ENCODE data around the gene FRK.

The FRK gene

DNA sequence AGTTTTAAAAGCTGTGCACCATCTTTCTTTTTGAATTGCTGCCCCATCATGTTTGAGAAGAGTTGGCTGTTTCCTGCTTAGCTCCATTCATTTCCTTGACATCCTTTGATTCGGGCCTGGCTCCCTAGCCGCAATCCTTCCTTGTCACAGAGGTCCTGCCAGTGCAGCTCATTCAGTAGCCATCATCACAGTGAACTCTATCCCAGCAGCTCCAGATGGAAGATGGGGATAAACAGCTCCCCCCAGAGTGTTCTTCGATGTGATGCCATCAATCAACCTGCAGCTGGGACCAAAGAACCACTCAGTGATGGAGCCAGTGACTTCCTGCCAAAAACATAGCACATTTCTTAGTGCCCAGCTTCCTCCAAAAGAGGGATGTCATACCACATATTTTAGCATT lies 158.8 kb downstream of the FRK start:
- H3K9ac ChIP-seq (ENCODE audit: low read length), result no peak overlapping the region
- no peak overlapping the region for H2BK120ac ChIP-seq (ENCODE audit: insufficient read depth, low read length, poor library complexity)
- no peaks in the 10 kb centered on the region for H3K79me2 ChIP-seq (ENCODE audit: control insufficient read depth, insufficient read depth, low read length, poor library complexity)
- no peaks in the 10 kb centered on the region for H3K36me3 ChIP-seq (ENCODE audit: control insufficient read depth in 1 of 2, insufficient read depth in 2 of 2, low read length in 2 of 2)
- H2BK5ac ChIP-seq (ENCODE audit: low read depth, low read length, poor library complexity), result no peak overlapping the region
- H3K79me1 ChIP-seq (ENCODE audit: low read length), result no peaks in the 10 kb centered on the region
- H3K4ac ChIP-seq (ENCODE audit: low read depth, low read length), result no peak overlapping the region
- H3K23ac ChIP-seq (ENCODE audit: low read length), result no peak overlapping the region
- no peak overlapping the region for H2BK12ac ChIP-seq (ENCODE audit: low read length)
- H4K12ac ChIP-seq (ENCODE audit: low read depth, low read length), result no peak overlapping the region
- H2AFZ ChIP-seq (ENCODE audit: insufficient read depth, low read length, poor library complexity), result no peak overlapping the region
- H3K9me3 ChIP-seq (ENCODE audit: insufficient read depth, low read depth, low read length), result no peaks in the 10 kb centered on the region
- no peaks in the 10 kb centered on the region for H3K4me1 ChIP-seq (ENCODE audit: control insufficient read depth in 1 of 2, insufficient read depth in 2 of 2, low read length in 2 of 2)
- no peak overlapping the region for H3K4me2 ChIP-seq (ENCODE audit: low read length)
- H2AK5ac ChIP-seq (ENCODE audit: low read length), result no peak overlapping the region
- H3K27me3 ChIP-seq (ENCODE audit: insufficient read depth, low read length), result no peaks in the 10 kb centered on the region
- no peak overlapping the region for H3K18ac ChIP-seq (ENCODE audit: low read length)
- WGBS (ENCODE audit: extremely low coverage, insufficient coverage, insufficient read length), result no CpG with 5 or more reads among the region's 3 CpGs
- no peak overlapping the region for H3K4me3 ChIP-seq (ENCODE audit: low read depth, low read length)
- no peak for DNase-seq
- no peak overlapping the region for H4K91ac ChIP-seq (ENCODE audit: low read depth, low read length)
- no peak overlapping the region for H3K14ac ChIP-seq (ENCODE audit: low read length)
- H3K27ac ChIP-seq (ENCODE audit: low read depth, low read length), result no peak overlapping the region
- H4K8ac ChIP-seq (ENCODE audit: low read depth, low read length), result no peak overlapping the region

DNA sequence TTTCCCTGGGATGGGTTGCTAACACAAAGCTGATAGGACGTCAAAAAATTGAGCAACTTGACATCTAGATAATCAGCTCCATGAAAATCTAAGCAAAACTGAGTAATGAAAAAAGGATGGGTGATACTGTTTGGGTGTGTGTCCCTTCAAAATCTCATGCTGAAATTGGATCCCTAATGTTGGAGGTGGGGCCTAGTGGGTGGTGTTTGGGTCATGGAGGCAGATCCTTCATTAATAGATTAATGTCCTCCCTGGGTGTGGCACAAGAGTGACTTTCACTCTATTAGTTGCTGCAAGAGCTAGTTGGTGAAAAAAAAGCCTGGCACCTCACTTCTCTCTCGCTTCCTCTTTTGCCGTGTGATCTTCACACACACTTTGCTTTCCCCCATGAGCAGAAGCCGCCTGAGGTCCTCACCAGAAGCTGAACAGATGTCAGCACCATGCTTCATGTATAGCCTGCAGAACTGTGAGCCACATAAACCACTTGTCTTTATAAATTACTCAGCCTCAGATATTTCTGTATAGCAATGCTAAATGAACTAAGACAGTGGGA lies 160.9 kb downstream of the FRK start:
- H3K27ac ChIP-seq (ENCODE audit: low read depth, low read length), result no peak overlapping the region
- H3K4me1 ChIP-seq (ENCODE audit: control insufficient read depth in 1 of 2, insufficient read depth in 2 of 2, low read length in 2 of 2), result no peaks in the 10 kb centered on the region
- H2BK5ac ChIP-seq (ENCODE audit: low read depth, low read length, poor library complexity), result no peak overlapping the region
- H3K79me1 ChIP-seq (ENCODE audit: low read length), result no peaks in the 10 kb centered on the region
- H3K36me3 ChIP-seq (ENCODE audit: control insufficient read depth in 1 of 2, insufficient read depth in 2 of 2, low read length in 2 of 2), result no peaks in the 10 kb centered on the region
- H3K9me3 ChIP-seq (ENCODE audit: insufficient read depth, low read depth, low read length), result no peaks in the 10 kb centered on the region
- no peaks in the 10 kb centered on the region for H3K79me2 ChIP-seq (ENCODE audit: control insufficient read depth, insufficient read depth, low read length, poor library complexity)
- no peak overlapping the region for H4K8ac ChIP-seq (ENCODE audit: low read depth, low read length)
- H2BK12ac ChIP-seq (ENCODE audit: low read length), result no peak overlapping the region
- no peak overlapping the region for H3K4ac ChIP-seq (ENCODE audit: low read depth, low read length)
- WGBS (ENCODE audit: extremely low coverage, insufficient coverage, insufficient read length), result no CpG with 5 or more reads among the region's 4 CpGs
- no peak overlapping the region for H3K23ac ChIP-seq (ENCODE audit: low read length)
- no peak overlapping the region for H2AFZ ChIP-seq (ENCODE audit: insufficient read depth, low read length, poor library complexity)
- no peak overlapping the region for H3K4me3 ChIP-seq (ENCODE audit: low read depth, low read length)
- no peak overlapping the region for H2AK5ac ChIP-seq (ENCODE audit: low read length)
- no peak for DNase-seq
- no peak overlapping the region for H2BK120ac ChIP-seq (ENCODE audit: insufficient read depth, low read length, poor library complexity)
- no peak overlapping the region for H3K14ac ChIP-seq (ENCODE audit: low read length)
- no peaks in the 10 kb centered on the region for H3K27me3 ChIP-seq (ENCODE audit: insufficient read depth, low read length)
- no peak overlapping the region for H3K4me2 ChIP-seq (ENCODE audit: low read length)
- no peak overlapping the region for H4K12ac ChIP-seq (ENCODE audit: low read depth, low read length)
- no peak overlapping the region for H4K91ac ChIP-seq (ENCODE audit: low read depth, low read length)
- H3K9ac ChIP-seq (ENCODE audit: low read length), result no peak overlapping the region
- no peak overlapping the region for H3K18ac ChIP-seq (ENCODE audit: low read length)

DNA sequence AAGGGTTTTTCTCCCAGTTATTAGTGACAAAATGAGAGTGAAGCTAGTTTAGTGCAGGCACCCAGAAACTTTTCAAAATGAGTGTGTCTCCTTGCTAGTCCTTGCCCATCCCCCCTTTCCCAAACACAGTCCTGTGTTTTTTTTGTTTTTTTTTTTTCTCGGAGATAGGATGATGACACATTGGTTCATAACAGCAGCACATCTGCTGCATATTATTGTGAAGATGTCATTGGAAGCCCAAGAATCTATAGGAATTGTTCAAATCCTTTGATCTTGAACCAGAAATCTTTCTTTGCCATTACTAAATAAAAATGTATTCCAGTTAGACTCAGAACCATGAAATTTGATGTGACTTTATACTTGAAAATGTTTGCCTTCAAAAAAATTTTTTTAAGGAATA lies 162.4 kb downstream of the FRK start:
- no peaks in the 10 kb centered on the region for H3K9me3 ChIP-seq (ENCODE audit: insufficient read depth, low read depth, low read length)
- no peak overlapping the region for H2AK5ac ChIP-seq (ENCODE audit: low read length)
- no CpG with 5 or more reads among the region's 1 CpG for WGBS (ENCODE audit: extremely low coverage, insufficient coverage, insufficient read length)
- no peak overlapping the region for H3K14ac ChIP-seq (ENCODE audit: low read length)
- no peak overlapping the region for H2BK5ac ChIP-seq (ENCODE audit: low read depth, low read length, poor library complexity)
- H3K27me3 ChIP-seq (ENCODE audit: insufficient read depth, low read length), result no peaks in the 10 kb centered on the region
- H2AFZ ChIP-seq (ENCODE audit: insufficient read depth, low read length, poor library complexity), result no peak overlapping the region
- H3K4ac ChIP-seq (ENCODE audit: low read depth, low read length), result no peak overlapping the region
- no peak overlapping the region for H4K8ac ChIP-seq (ENCODE audit: low read depth, low read length)
- no peak overlapping the region for H3K9ac ChIP-seq (ENCODE audit: low read length)
- no peak overlapping the region for H3K4me3 ChIP-seq (ENCODE audit: low read depth, low read length)
- H3K4me1 ChIP-seq (ENCODE audit: control insufficient read depth in 1 of 2, insufficient read depth in 2 of 2, low read length in 2 of 2), result no peaks in the 10 kb centered on the region
- H2BK12ac ChIP-seq (ENCODE audit: low read length), result no peak overlapping the region
- H3K23ac ChIP-seq (ENCODE audit: low read length), result no peak overlapping the region
- H4K12ac ChIP-seq (ENCODE audit: low read depth, low read length), result no peak overlapping the region
- no peak overlapping the region for H4K91ac ChIP-seq (ENCODE audit: low read depth, low read length)
- no peaks in the 10 kb centered on the region for H3K79me2 ChIP-seq (ENCODE audit: control insufficient read depth, insufficient read depth, low read length, poor library complexity)
- no peaks in the 10 kb centered on the region for H3K79me1 ChIP-seq (ENCODE audit: low read length)
- H3K18ac ChIP-seq (ENCODE audit: low read length), result no peak overlapping the region
- DNase-seq, result peak in 1 of 2 donors; percentile 37
- no peaks in the 10 kb centered on the region for H3K36me3 ChIP-seq (ENCODE audit: control insufficient read depth in 1 of 2, insufficient read depth in 2 of 2, low read length in 2 of 2)
- no peak overlapping the region for H3K4me2 ChIP-seq (ENCODE audit: low read length)
- H3K27ac ChIP-seq (ENCODE audit: low read depth, low read length), result no peak overlapping the region
- no peak overlapping the region for H2BK120ac ChIP-seq (ENCODE audit: insufficient read depth, low read length, poor library complexity)

DNA sequence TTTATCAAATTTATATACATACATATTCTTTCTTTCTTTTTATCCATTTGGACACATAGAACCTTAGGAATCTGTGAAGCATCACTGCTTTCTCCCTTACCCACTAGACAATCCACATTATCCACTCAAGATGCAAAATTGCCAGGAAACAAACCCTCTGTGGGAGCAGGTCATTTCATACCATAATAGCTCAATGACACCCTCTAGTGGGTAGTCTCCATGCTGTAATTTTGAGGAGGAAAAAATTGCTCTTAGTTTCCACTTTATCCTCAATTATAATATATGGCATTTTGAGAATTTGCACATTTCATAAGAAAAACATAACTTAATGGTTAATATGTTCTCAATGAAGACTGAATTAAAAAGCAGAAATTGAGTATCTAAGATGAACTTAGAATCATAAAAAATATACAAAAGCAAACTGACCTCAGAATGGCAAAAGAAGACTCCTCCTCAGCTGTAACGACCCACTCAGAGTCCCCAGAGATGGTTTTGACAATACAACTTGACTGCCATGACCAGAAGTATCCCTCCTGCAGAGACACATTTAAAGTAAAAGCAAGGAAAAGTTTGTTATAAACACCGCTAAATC lies 164.1 kb downstream of the FRK start:
- WGBS (ENCODE audit: extremely low coverage, insufficient coverage, insufficient read length), result no CpG with 5 or more reads among the region's 2 CpGs
- H3K4me3 ChIP-seq (ENCODE audit: low read depth, low read length), result no peak overlapping the region
- no peak overlapping the region for H3K14ac ChIP-seq (ENCODE audit: low read length)
- no peak overlapping the region for H3K18ac ChIP-seq (ENCODE audit: low read length)
- H3K4ac ChIP-seq (ENCODE audit: low read depth, low read length), result no peak overlapping the region
- no peaks in the 10 kb centered on the region for H3K9me3 ChIP-seq (ENCODE audit: insufficient read depth, low read depth, low read length)
- H3K9ac ChIP-seq (ENCODE audit: low read length), result no peak overlapping the region
- H3K23ac ChIP-seq (ENCODE audit: low read length), result no peak overlapping the region
- no peak overlapping the region for H2BK5ac ChIP-seq (ENCODE audit: low read depth, low read length, poor library complexity)
- H2AFZ ChIP-seq (ENCODE audit: insufficient read depth, low read length, poor library complexity), result no peak overlapping the region
- no peaks in the 10 kb centered on the region for H3K79me2 ChIP-seq (ENCODE audit: control insufficient read depth, insufficient read depth, low read length, poor library complexity)
- no peaks in the 10 kb centered on the region for H3K27me3 ChIP-seq (ENCODE audit: insufficient read depth, low read length)
- H3K36me3 ChIP-seq (ENCODE audit: control insufficient read depth in 1 of 2, insufficient read depth in 2 of 2, low read length in 2 of 2), result no peaks in the 10 kb centered on the region
- no peak overlapping the region for H3K27ac ChIP-seq (ENCODE audit: low read depth, low read length)
- no peak overlapping the region for H3K4me2 ChIP-seq (ENCODE audit: low read length)
- peak in 1 of 2 donors; percentile 68 for DNase-seq
- H2BK120ac ChIP-seq (ENCODE audit: insufficient read depth, low read length, poor library complexity), result no peak overlapping the region
- H2AK5ac ChIP-seq (ENCODE audit: low read length), result no peak overlapping the region
- H4K12ac ChIP-seq (ENCODE audit: low read depth, low read length), result no peak overlapping the region
- H2BK12ac ChIP-seq (ENCODE audit: low read length), result no peak overlapping the region
- H3K4me1 ChIP-seq (ENCODE audit: control insufficient read depth in 1 of 2, insufficient read depth in 2 of 2, low read length in 2 of 2), result no peaks in the 10 kb centered on the region
- no peak overlapping the region for H4K91ac ChIP-seq (ENCODE audit: low read depth, low read length)
- H3K79me1 ChIP-seq (ENCODE audit: low read length), result no peaks in the 10 kb centered on the region
- H4K8ac ChIP-seq (ENCODE audit: low read depth, low read length), result no peak overlapping the region

Data from trophoblast cell (in vitro differentiated cells and primary cell).